ENCODE measurements around the gene TSPAN6.

The TSPAN6 gene

GRCh38 chrX:100647095-100647494 is 10.5 kb upstream of the TSPAN6 start:
- no peak for DNase-seq

- DNase-seq = no peak
Observed at GRCh38 chrX:100645106-100645505, 8.5 kb upstream of the TSPAN6 start.

DNA sequence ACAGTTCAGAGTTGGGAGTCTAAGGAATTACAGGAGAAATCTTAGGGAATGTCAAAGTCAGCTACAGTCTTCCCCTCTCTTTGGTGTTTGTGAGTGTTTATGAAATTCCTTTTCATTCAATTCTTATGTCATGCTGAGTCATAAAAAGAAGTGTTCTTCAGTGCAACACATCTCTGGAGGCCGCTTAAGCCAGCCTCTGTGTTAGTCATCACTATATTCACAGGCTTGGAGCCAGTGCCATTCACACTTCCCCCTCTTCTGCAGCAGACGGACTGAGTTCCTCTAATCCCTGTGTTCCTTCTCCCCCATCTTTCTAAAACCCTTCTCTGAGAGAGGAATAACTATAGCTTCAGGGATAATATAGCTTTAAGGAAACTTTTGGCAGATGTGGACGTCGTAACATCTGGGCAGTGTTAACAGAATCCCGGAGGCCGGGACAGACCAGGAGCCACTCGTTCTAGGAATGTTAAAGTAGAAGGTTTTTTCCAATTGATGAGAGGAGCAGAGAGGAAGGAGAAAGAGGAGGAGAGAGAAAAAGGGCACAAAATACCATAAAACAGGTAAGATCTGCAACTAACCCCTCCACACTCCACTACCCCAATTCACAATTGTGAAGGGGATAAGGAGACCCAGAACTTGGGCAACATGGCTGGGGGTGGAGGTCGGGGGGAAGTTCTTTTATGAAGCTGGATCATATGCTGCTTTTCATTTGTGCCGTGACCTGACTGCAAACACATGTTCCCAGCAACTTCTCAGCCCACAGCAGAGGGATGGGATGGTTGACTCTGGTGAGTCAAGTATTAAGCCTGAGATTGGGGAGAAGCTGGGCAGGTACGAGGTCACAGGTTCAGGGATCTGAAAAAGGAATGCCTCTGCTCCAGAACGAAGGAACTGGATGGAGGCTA is 7.6 kb upstream of the TSPAN6 start, which contains the start of gene SRPX2:
SRPX2 (plus strand) TSS at position 244 of the 905 bp plus-strand sequence. CDS start 2,124 bp downstream, outside the sequence.
- DNase-seq = no peak

- DNase-seq = no peak
Observed at GRCh38 chrX:100643212-100643611, 6.6 kb upstream of the TSPAN6 start.

- no peak for DNase-seq
Observed at GRCh38 chrX:100642290-100642689, 5.7 kb upstream of the TSPAN6 start.

DNA sequence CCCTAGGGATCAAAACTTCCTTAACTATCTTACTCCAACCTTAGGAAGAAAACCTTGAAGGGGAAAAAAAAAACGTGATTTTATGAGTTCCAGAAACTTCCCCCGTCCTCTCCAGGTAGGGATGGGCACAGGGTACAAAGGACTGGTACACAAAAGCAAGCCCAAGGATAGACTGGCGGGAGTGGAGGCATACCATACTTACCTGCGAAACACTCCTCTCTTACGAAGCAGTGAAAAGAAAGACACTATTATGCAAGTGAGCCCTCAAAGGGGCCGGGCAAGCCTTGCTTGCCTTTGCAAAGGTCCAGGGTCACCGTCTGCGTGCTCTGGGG is 651 bp downstream of the TSPAN6 start:
- no peak for DNase-seq

DNA sequence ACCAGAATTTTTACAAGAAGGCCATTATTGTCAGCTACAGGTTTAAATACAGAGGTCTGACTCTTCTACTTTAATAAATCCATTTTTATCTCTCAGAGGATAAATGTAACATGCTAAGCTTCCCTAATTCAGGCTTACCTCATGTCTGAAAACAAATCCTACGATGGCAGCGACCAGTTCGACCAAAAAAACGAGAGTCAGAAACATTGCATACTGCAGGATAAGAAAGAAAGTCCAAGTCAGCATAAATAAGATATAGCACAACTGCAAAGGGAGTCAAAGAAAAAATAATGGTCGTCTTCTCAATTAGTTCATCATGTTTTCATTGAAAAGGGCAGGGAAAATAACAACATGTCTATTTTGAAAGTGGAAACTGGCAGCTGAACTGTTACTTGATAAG is 1.6 kb downstream of the TSPAN6 start:
- no peak for DNase-seq

DNA sequence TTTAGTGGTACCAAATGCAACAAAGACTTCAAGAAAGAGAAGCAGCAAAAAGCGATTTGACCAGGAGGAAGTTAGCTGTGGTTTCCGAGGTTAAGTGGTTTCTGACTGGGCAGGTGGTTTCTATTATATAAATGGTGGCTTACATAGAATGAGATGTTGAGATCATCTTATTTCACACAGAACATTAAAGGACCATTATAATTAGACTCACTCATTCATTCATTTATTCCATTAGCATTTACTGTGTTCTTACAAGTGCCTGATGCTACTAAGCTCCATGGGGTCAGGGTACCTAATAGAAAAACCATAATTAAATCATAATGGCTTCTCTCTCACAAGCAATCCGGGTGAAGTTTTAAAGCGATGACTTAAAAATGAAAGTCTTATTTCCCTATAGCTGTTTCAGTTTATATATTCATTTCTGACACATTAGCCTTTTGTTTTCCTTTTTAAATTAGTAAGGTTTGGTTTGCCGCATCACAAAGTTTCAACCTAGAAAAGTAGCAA is 10.6 kb downstream of the TSPAN6 start:
- no peak for DNase-seq

- no peak for DNase-seq
Observed at GRCh38 chrX:100623001-100623400, 13.6 kb downstream of the TSPAN6 start.

- no peak for DNase-seq
Observed at GRCh38 chrX:100615005-100615404, 21.6 kb downstream of the TSPAN6 start.

GRCh38 chrX:100611951-100612350 is 24.7 kb downstream of the TSPAN6 start:
- DNase-seq = no peak

DNA sequence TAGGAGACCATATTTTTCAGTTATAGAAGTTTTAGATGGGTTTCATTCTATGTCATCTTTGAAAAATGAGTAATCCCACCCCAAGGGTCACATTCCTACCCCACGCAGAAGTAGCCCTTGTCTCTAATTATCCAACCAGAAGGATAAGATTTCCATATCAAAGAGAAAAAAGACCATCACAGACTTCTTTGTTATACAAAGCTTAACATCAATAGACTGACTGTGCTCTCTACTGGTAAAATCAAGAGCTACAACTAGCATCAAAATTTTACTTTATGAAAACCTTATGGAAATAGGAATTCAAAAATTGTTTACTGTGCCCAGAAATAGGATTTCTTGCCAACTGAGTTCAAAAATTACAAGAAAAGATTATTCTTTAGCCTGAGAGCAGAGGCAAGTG is 27.0 kb downstream of the TSPAN6 start:
- DNase-seq = no peak

DNA sequence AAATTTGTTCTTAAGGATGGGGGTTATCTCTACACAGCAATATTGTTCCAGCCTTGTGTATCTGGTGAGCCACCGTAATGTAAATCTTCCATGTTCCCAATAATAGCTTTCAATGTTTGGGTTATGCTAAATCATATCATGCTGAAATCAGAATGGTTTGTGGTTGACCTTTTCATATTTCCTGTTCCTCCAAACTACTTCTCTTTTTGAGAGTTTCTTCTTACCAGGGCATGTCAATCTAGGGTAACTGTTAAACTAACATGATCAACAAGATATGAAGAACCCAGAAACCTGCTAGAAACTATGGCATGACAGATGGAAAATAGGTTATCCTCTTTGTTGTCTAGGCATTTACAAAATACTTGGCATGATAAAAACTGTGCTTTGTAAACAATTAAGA is 29.9 kb downstream of the TSPAN6 start:
- DNase-seq = no peak

GRCh38 chrX:100600758-100601157 is 35.8 kb downstream of the TSPAN6 start:
- no peak for DNase-seq

DNA sequence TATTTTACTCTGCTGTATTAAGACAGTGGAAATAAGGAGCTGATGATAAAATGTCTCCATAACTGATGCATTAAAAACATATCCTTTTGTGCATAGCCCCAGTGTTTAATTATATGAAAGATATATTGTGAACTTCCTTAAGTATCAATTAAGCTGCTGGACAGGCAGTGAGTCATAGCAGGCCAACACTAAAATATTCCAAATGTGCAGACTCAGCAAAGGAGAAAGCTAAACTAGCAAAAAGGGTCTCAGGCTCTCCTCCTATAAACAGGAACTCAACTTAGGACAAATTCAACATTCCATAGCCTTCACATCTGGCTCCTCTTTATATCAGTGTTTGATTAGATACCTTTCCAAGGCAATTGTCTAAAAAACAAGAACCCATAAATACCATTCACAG is 36.3 kb downstream of the TSPAN6 start:
- DNase-seq = no peak

DNA sequence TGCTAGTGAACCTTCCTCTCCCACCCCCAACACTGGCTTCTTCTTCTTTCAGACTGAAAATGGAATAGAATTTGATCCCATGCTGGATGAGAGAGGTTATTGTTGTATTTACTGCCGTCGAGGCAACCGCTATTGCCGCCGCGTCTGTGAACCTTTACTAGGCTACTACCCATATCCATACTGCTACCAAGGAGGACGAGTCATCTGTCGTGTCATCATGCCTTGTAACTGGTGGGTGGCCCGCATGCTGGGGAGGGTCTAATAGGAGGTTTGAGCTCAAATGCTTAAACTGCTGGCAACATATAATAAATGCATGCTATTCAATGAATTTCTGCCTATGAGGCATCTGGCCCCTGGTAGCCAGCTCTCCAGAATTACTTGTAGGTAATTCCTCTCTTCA is 37.1 kb downstream of the TSPAN6 start:
- DNase-seq = no peak

DNA sequence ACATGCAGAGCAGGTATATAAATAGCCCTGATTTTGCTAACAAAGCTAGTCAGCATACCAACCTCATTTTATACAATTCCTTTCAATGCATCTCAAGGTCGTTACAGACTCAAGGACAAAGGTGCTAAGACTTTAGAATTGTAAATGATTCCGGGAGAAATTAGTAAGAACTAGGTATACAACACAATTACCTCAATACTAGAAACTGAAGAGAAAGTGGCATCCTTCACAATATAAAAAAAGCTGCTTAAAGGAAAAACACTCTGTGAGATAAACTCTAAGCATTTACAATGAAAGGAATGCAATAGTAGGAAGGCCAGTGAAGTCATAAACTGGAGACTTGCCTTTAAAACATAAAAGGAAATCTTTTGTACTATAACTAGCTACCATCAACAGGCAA is 40.0 kb downstream of the TSPAN6 start:
- DNase-seq = no peak

DNA sequence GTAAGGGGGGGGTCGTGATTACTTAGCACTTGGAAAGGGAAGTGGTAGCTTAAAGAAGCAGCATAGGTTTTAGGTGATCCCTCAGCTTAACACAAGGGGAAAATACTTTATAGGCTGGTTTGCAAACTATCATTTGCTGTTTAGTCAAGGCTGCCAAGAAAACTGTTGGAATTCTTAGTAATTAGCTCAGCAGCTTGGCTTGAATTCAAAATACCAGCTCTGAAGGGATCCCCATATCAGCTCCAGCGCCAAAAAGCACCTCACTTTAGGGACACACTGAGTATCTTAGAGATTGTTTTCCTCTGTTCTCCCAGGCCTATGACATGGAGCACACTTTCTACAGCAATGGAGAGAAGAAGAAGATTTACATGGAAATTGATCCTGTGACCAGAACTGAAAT is 43.0 kb downstream of the TSPAN6 start:
- no peak for DNase-seq

- no peak for DNase-seq
Observed at GRCh38 chrX:100593126-100593525, 43.5 kb downstream of the TSPAN6 start.

DNA sequence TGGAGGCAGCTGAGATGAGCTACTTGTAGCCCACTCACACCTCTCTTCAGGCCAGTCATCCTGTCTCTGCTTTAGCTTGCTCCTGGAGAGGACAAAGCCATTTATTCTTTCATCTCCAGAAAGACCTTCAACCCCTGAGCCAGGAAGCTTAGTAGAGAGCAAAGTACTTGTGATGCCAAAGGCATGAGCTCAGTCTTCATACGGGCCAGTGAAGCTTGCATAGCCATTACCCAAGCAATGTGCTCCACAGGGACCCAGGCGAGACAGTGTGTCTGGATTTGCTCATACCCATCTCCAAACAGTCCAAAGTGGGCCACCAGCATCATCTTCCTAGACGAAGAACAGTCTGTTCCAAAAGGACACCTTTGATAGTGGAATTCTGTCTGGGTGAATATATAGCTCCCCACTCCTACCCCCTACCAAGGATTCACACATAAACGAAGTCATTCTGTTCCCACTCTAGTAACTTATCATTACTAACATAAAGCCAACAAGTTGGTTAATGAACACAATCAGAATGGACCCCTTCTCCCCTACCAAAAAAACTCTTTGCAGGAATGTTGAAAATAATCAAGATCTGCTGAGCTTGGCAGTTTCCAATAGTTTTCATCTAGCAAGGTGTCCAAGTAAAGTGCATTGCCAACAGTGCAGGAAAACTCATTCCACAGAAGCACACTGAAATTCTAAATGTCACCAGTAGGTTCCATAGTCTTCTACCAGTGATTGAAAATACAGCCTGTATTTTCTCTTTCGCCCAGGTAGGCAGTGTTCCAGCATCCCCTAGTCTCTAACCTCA is 45.2 kb downstream of the TSPAN6 start:
- DNase-seq = no peak

GRCh38 chrX:100587861-100588260 is 48.7 kb downstream of the TSPAN6 start:
- no peak for DNase-seq

GRCh38 chrX:100586747-100587146 is 49.9 kb downstream of the TSPAN6 start:
- DNase-seq = no peak

DNA sequence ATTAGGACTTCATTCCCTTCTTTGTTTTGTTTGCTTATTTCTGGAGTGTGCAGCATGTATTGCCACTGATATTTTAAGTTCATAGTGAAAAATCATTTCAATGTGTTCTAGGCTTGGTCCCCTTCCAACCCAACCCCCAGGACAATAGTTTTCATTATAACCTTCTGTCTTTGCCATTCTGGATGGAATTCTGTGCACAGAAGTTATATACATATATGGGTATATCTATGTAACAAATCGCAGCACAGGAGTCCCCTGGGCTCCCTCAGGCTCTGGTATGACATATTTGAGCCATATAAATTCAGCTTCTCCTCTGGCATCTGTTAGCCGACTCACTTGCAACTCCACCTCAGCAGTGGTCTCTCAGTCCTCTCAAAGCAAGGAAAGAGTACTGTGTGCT is 52.0 kb downstream of the TSPAN6 start, which contains the start of gene TNMD:
TNMD (plus strand) TSS at position 326 of the 400 bp plus-strand sequence. CDS start 83 bp downstream, outside the sequence.
- no peak for DNase-seq
